Fibroblast of lung (primary cell): ENCODE data around the gene PRDM16.

Source experiments
- CTCF ChIP-seq, 2 donors: IDR thresholded peaks in 1 of 2; conservative IDR thresholded peaks in 1 of 2; 1 replicate in 1 of 2; 2 replicates in 1 of 2; pipeline ENCODE4 v1.5.1; 2011 to 2012; ENCODE audit warnings: low read length in 2 of 2, control low read depth in 1 of 2, inconsistent platforms in 1 of 2, low read depth in 1 of 2, mild to moderate bottlenecking in 1 of 2
- EZH2 ChIP-seq: IDR thresholded peaks from 2 replicates; pipeline ENCODE4 v1.5.1; 2012; ENCODE audit warnings: low read length, control low read depth, mild to moderate bottlenecking; ENCODE audit errors: missing control alignments

- TF ChIP-seq CTCF (conservative IDR thresholded peaks at IDR 0.05 in 1 of 2, IDR thresholded peaks at IDR 0.05 in 1 of 2; ENCODE audit: low read depth in 1 of 2, low read length in 2 of 2) (no peak), EZH2 (no peak)
Measured at GRCh38 chr1:3377166-3377565, 308.2 kb downstream of the PRDM16 start.
